Sigmoid colon (tissue), 7 donors: Measurements from ENCODE around the gene WDR81. TPM values are rescaled to one million over a fixed set of nuclear protein-coding genes. Genes with fewer than 3 reads are reported as not detected.

Experiments used
- DNase-seq: peaks from one replicate; pipeline ENCODE4 v3.0.0-alpha.2; 2019
- H3K27ac ChIP-seq, 4 donors: fragments of 200-600 bp; sonication (generic); one replicate each; pipeline ENCODE4 v1.5.1; 2016 to 2019; ENCODE audit warnings: mild to moderate bottlenecking in 1 of 4
- H3K27me3 ChIP-seq, 3 donors: fragments of 200-600 bp; sonication (generic); one replicate each; pipeline ENCODE4 v1.5.1; 2019; ENCODE audit warnings: mild to moderate bottlenecking in 1 of 3
- H3K36me3 ChIP-seq, 4 donors: fragments of 200-600 bp; sonication (generic); one replicate each; pipeline ENCODE4 v1.5.1; 2016 to 2019
- H3K4me1 ChIP-seq, 4 donors: fragments of 200-600 bp; sonication (generic); one replicate each; pipeline ENCODE4 v1.5.1; 2017 to 2019
- H3K4me3 ChIP-seq, 4 donors: fragments of 200-600 bp; sonication (generic); one replicate each; pipeline ENCODE4 v1.5.1; 2017 to 2019; ENCODE audit warnings: mild to moderate bottlenecking in 2 of 4, moderate library complexity in 1 of 4
- H3K9me3 ChIP-seq, 4 donors: fragments of 200-600 bp in 3 of 4; sonication (generic) in 3 of 4; one replicate each; pipeline versions ENCODE4 v1.5.1 to v1.6.1; 2013 to 2019
- CTCF ChIP-seq, 4 experiments: fragments of 450-650 bp in 3 of 4; fragments of 200-600 bp in 1 of 4; IDR thresholded peaks; one replicate each; pipeline ENCODE4 v1.5.1; 2016 to 2019; ENCODE audit warnings: antibody characterized with exemption in 4 of 4, mild to moderate bottlenecking in 3 of 4, moderate library complexity in 2 of 4
- EP300 ChIP-seq, 4 donors: sonication (generic); formaldehyde crosslinking; IDR thresholded peaks; one replicate each; pipeline ENCODE4 v1.6.1; 2017; ENCODE audit warnings: antibody characterized with exemption in 4 of 4
- POLR2A ChIP-seq, 2 donors: fragments of 450-650 bp; IDR thresholded peaks; one replicate each; pipeline ENCODE4 v1.6.1; 2016; ENCODE audit warnings: antibody characterized with exemption in 2 of 2, mild to moderate bottlenecking in 2 of 2, moderate library complexity in 2 of 2
- POLR2AphosphoS5 ChIP-seq, 4 donors: sonication (generic); formaldehyde crosslinking; IDR thresholded peaks; one replicate each; pipeline ENCODE4 v1.6.1; 2017; ENCODE audit warnings: antibody characterized with exemption in 4 of 4
- WGBS, 2 donors: extraction: QIAGEN DNeasy Blood & Tissue Kit; methylation state at CpG; one replicate each; pipeline ENCODE4 v1.1.7; 2013; 5-methylcytosine and 5-hydroxymethylcytosine counted together
- intact Hi-C: fragments of 100-400 bp; cut with DNase I; formaldehyde crosslinking; loops from one replicate; pipeline ENCODE4 v1.15.1; 2023
- polyA plus RNA-seq, 3 donors: library from polyadenylated mRNA; stranded (reverse); fragments of 200-250 nt; gene quantifications; one replicate each; pipeline ENCODE4 v1.2.3, GENCODE V29; 2013
- total RNA-seq, 4 donors: library from RNA; depleted of rRNA; stranded (reverse); fragments of >200 nt; gene quantifications; one replicate each; pipeline ENCODE4 v1.1.0, GENCODE V29; 2016
- donor health status: healthy with polysubstance abuse.
- donor health status: Bipolar disorder and iron deficiency.
- donor health status: healthy.

The WDR81 gene
- total and polyA plus RNA-seq, 7 donors: 6.6 to 49.3 (median 26.7) TPM

GRCh38 chr17:1729966-1730325 lies 5.4 kb downstream of the WDR81 start:
- DNase-seq: no peak
- Histone ChIP-seq H3K4me1 (peaks cover 0 to 53% (median 32%) of the 10 kb centered on the region in 4 donors), H3K27ac (peak overlapping the region; percentile 76 to 85 (median 83)), H3K4me3 (peak overlapping the region in 3 of 4 donors; percentile 10 to 13 (median 13)), H3K27me3 (no peaks in the 10 kb centered on the region), H3K9me3 (no peaks in the 10 kb centered on the region), H3K36me3 (peaks cover 5 to 54% (median 29%) of the 10 kb centered on the region in 4 donors)
- intact Hi-C loops: no loop called here
- TF ChIP-seq POLR2A (IDR thresholded peaks at IDR 0.05) (no peak), CTCF (IDR thresholded peaks at IDR 0.05) (no peak), EP300 (IDR thresholded peaks at IDR 0.05) (no peak), POLR2AphosphoS5 (IDR thresholded peaks at IDR 0.05) (no peak)
- 78 to 80% methylated on average over 15 of the region's 15 CpGs for WGBS, 2 donors

DNA sequence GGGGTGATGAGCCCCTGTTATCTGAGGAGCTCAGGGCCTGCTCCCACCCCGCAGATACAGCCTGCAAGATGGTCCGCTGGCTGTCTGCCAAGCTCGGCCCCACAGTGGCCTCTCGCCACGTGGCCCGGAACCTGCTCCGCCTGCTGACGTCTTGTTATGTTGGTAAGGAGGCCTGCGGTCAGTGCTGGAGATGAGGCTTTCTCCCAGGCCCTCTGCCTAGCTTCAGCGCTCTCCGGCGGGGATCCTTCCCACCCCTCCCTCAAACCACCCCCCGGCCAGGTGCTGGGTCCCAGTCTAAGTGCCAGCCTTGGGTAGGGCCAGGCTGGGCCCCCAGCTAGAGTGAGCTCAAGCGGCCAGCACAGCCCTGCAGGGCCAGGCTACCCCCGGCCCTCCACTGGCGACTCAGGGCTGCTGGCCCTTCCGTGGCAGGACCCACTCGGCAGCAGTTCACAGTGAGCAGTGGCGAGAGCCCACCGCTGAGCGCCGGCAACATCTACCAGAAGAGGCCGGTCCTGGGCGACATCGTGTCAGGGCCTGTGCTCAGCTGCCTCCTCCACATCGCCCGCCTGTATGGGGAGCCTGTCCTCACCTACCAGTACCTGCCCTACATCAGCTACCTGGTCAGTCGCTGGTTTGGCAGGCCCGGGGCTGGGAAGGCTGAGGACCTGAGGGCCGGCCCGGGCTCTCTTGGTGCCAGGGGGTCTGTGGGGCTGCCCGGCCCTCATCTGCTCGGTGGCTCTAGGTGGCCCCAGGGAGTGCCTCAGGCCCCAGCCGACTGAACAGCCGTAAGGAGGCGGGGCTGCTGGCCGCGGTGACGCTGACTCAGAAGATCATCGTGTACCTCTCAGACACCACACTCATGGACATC lies 6.1 kb downstream of the WDR81 start:
- Histone ChIP-seq H3K27ac (peak overlapping the region; percentile 76 to 85 (median 83)), H3K4me1 (peaks cover 0 to 48% (median 26%) of the 10 kb centered on the region in 4 donors), H3K27me3 (no peaks in the 10 kb centered on the region), H3K36me3 (peaks cover 5 to 60% (median 29%) of the 10 kb centered on the region in 4 donors), H3K9me3 (no peaks in the 10 kb centered on the region), H3K4me3 (peak overlapping the region in 3 of 4 donors; percentile 10 to 13 (median 13))
- intact Hi-C loops: no loop called here
- DNase-seq: peak; percentile 95
- 84 to 86% methylated on average over 40 of the region's 40 CpGs for WGBS, 2 donors
- TF ChIP-seq CTCF (IDR thresholded peaks at IDR 0.05) (no peak), POLR2AphosphoS5 (IDR thresholded peaks at IDR 0.05) (peak; percentile 46 to 77 (median 66)), POLR2A (IDR thresholded peaks at IDR 0.05) (no peak), EP300 (IDR thresholded peaks at IDR 0.05) (no peak)

DNA sequence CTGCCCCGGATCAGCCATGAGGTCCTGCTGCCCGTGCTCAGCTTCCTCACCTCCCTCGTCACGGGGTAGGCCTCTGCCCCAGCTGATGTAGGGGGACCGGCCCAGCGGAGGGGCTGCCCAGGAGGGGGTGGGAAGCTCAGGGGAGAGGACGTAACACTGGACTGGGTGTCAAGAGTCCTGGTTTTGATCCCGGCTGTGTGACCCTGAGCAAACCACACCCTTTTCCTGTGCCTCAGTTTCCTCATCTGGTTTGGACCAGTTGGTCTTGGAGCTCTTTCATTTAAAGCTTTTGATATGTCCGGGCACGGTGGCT lies 6.6 kb downstream of the WDR81 start:
- H3K36me3 ChIP-seq: peaks cover 5 to 64% (median 29%) of the 10 kb centered on the region in 4 donors
- H3K27ac ChIP-seq: peak overlapping the region; percentile 76 to 85 (median 83)
- H3K9me3 ChIP-seq: no peaks in the 10 kb centered on the region
- DNase-seq: no peak
- H3K4me3 ChIP-seq: no peak overlapping the region
- TF ChIP-seq POLR2AphosphoS5 (IDR thresholded peaks at IDR 0.05) (no peak), POLR2A (IDR thresholded peaks at IDR 0.05) (no peak), EP300 (IDR thresholded peaks at IDR 0.05) (no peak), CTCF (IDR thresholded peaks at IDR 0.05) (no peak)
- H3K27me3 ChIP-seq: no peaks in the 10 kb centered on the region
- intact Hi-C loops: no loop called here
- peaks cover 0 to 48% (median 26%) of the 10 kb centered on the region in 4 donors for H3K4me1 ChIP-seq
- 85 to 91% methylated on average over 10 of the region's 10 CpGs for WGBS, 2 donors

GRCh38 chr17:1732241-1732832 lies 7.8 kb downstream of the WDR81 start:
- TF ChIP-seq POLR2A (IDR thresholded peaks at IDR 0.05): no peak
- TF ChIP-seq CTCF (IDR thresholded peaks at IDR 0.05): no peak
- no peak for TF ChIP-seq POLR2AphosphoS5 (IDR thresholded peaks at IDR 0.05)
- no peak for TF ChIP-seq EP300 (IDR thresholded peaks at IDR 0.05)
- Histone ChIP-seq H3K27ac (peak overlapping the region in 1 of 4 donors; percentile 85), H3K27me3 (no peaks in the 10 kb centered on the region), H3K4me1 (peaks cover 0 to 45% (median 30%) of the 10 kb centered on the region in 4 donors), H3K9me3 (no peaks in the 10 kb centered on the region), H3K36me3 (peaks cover 12 to 63% (median 30%) of the 10 kb centered on the region in 4 donors), H3K4me3 (no peak overlapping the region)
- intact Hi-C loops: no loop called here
- 90 to 95% methylated on average over 22 of the region's 22 CpGs for WGBS, 2 donors
- no peak for DNase-seq
